22Rv1 (cell line): Measurements from ENCODE around the gene RNPEPL1.

ENCODE experiments used
- H3K27ac ChIP-seq: fragments of 450-650 bp; 2 replicates; pipeline ENCODE4 v1.5.1; 2017
- CTCF ChIP-seq: fragments of 450-650 bp; IDR thresholded peaks from 2 replicates; pipeline ENCODE4 v1.5.1; 2017; ENCODE audit warnings: mild to moderate bottlenecking
- ZFX ChIP-seq: fragments of 450-650 bp; IDR thresholded peaks from 2 replicates; pipeline ENCODE4 v1.6.1; 2017; ENCODE audit warnings: antibody characterized with exemption, borderline replicate concordance

Gene RNPEPL1

GRCh38 chr2:240523451-240524281 is 44.6 kb upstream of the RNPEPL1 start:
- H3K27ac ChIP-seq: no peak overlapping the region
- TF ChIP-seq CTCF (no peak), ZFX (no peak)

GRCh38 chr2:240524963-240525718 is 43.1 kb upstream of the RNPEPL1 start:
- TF ChIP-seq ZFX (no peak), CTCF (no peak)
- H3K27ac ChIP-seq: no peak overlapping the region

- TF ChIP-seq ZFX (no peak), CTCF (no peak)
- no peak overlapping the region for H3K27ac ChIP-seq
These were observed 42.5 kb upstream of the RNPEPL1 start for GRCh38 chr2:240525802-240526201.

- no peak overlapping the region for H3K27ac ChIP-seq
These were observed 41.8 kb upstream of the RNPEPL1 start for GRCh38 chr2:240526521-240526920.

GRCh38 chr2:240527153-240527750 is 41.0 kb upstream of the RNPEPL1 start:
- TF ChIP-seq CTCF: no peak
- TF ChIP-seq ZFX: no peak
- no peak overlapping the region for H3K27ac ChIP-seq

More at GRCh38 chr2:240526521-240526920, 41.8 kb upstream of the RNPEPL1 start:
- TF ChIP-seq CTCF: no peak
- TF ChIP-seq ZFX: no peak

- H3K27ac ChIP-seq: no peak overlapping the region
- TF ChIP-seq ZFX (no peak), CTCF (no peak)
These were observed 39.8 kb upstream of the RNPEPL1 start for GRCh38 chr2:240528406-240529040.
